Prostate gland (tissue), 2 donors: ENCODE measurements around the gene LIN37. TPM values are rescaled to one million over a fixed set of nuclear protein-coding genes. Genes with fewer than 3 reads are reported as not detected.

Experiments
- DNase-seq: peaks from one replicate; pipeline ENCODE4 v3.0.0-alpha.2; 2019; ENCODE audit warnings: low spot score
- H3K27ac ChIP-seq, 2 donors: fragments of 200-600 bp; sonication (generic); 2 replicates each; pipeline ENCODE4 v1.5.1; 2017 to 2019
- H3K27me3 ChIP-seq: fragments of 200-600 bp; sonication (generic); replicated peaks from 2 replicates; pipeline ENCODE4 v1.5.1; 2019; ENCODE audit not compliant: insufficient read depth
- H3K36me3 ChIP-seq, 2 donors: fragments of 200-600 bp; sonication (generic); 1 replicate in 1 of 2; 2 replicates in 1 of 2; pipeline versions ENCODE4 v1.5.1 to v1.8.1; 2017 to 2019
- H3K4me1 ChIP-seq: fragments of 200-600 bp; sonication (generic); replicated peaks from 2 replicates; pipeline ENCODE4 v1.5.1; 2019
- H3K4me3 ChIP-seq, 2 donors: fragments of 200-600 bp; sonication (generic); 2 replicates each; pipeline ENCODE4 v1.5.1; 2017 to 2019
- H3K9me3 ChIP-seq: fragments of 200-600 bp; sonication (generic); 2 replicates; pipeline ENCODE4 v1.5.1; 2017
- CTCF ChIP-seq, 4 experiments: fragments of 200-600 bp in 2 of 4; fragments of 450-650 bp in 2 of 4; sonication (generic) in 2 of 4; IDR thresholded peaks; 1 replicate in 3 of 4; 2 replicates in 1 of 4; pipeline ENCODE4 v1.5.1; 2016 to 2019; ENCODE audit warnings: antibody characterized with exemption in 4 of 4, mild to moderate bottlenecking in 2 of 4, moderate library complexity in 2 of 4
- POLR2A ChIP-seq: fragments of 450-650 bp; IDR thresholded peaks from one replicate; pipeline ENCODE4 v1.6.1; 2016; ENCODE audit warnings: antibody characterized with exemption, mild to moderate bottlenecking
- POLR2AphosphoS5 ChIP-seq: sonication (generic); formaldehyde crosslinking; IDR thresholded peaks from one replicate; pipeline ENCODE4 v1.6.1; 2017; ENCODE audit warnings: antibody characterized with exemption
- WGBS: methylation state at CpG from one replicate; pipeline ENCODE4 v1.1.5; 2018; 5-methylcytosine and 5-hydroxymethylcytosine counted together
- intact Hi-C: fragments of 100-400 bp; cut with DNase I; formaldehyde crosslinking; loops from one replicate; pipeline ENCODE4 v1.14.2; 2022
- total RNA-seq, 2 donors: library from RNA; depleted of rRNA; stranded (reverse); fragments of >200 nt; gene quantifications; one replicate each; pipeline ENCODE4 v1.1.0, GENCODE V29; 2016

LIN37 gene
- total RNA-seq, 2 donors from 2014 or later, result 4.2 to 13.0 TPM

- DNase-seq, result no peak
- intact Hi-C loops, result no loop called here
- Histone ChIP-seq H3K27me3 (no peaks in the 10 kb centered on the region), H3K36me3 (no peaks in the 10 kb centered on the region), H3K9me3 (no peaks in the 10 kb centered on the region), H3K4me1 (no peaks in the 10 kb centered on the region), H3K27ac (no peak overlapping the region), H3K4me3 (no peak overlapping the region)
- no peak for TF ChIP-seq CTCF (IDR thresholded peaks at IDR 0.05)
- no peak for TF ChIP-seq POLR2A
- TF ChIP-seq POLR2AphosphoS5, result no peak
- WGBS, result 91% methylated on average over 16 of the region's 16 CpGs
Measured at GRCh38 chr19:35780058-35780457, 31.7 kb downstream of the LIN37 start.

- no peak for TF ChIP-seq POLR2AphosphoS5
- no peak for TF ChIP-seq CTCF (IDR thresholded peaks at IDR 0.05)
- no peaks in the 10 kb centered on the region for H3K4me1 ChIP-seq
- WGBS, result 95% methylated on average over 20 of the region's 20 CpGs
- H3K36me3 ChIP-seq, result no peaks in the 10 kb centered on the region
- intact Hi-C loops, result no loop called here
- no peak for DNase-seq
- no peak overlapping the region for H3K27ac ChIP-seq
- no peaks in the 10 kb centered on the region for H3K9me3 ChIP-seq
- no peak overlapping the region for H3K4me3 ChIP-seq
- no peaks in the 10 kb centered on the region for H3K27me3 ChIP-seq
Measured at GRCh38 chr19:35780717-35781116, 32.3 kb downstream of the LIN37 start.

- Histone ChIP-seq H3K4me3 (no peak overlapping the region), H3K36me3 (no peaks in the 10 kb centered on the region), H3K4me1 (no peaks in the 10 kb centered on the region), H3K9me3 (no peaks in the 10 kb centered on the region), H3K27ac (no peak overlapping the region), H3K27me3 (no peaks in the 10 kb centered on the region)
- intact Hi-C loops, result no loop called here
- TF ChIP-seq POLR2A, result no peak
- TF ChIP-seq CTCF (IDR thresholded peaks at IDR 0.05), result no peak
- TF ChIP-seq POLR2AphosphoS5, result no peak
- DNase-seq, result no peak
- 73% methylated on average over 9 of the region's 9 CpGs for WGBS
Measured at GRCh38 chr19:35781650-35782049, 33.3 kb downstream of the LIN37 start.

- intact Hi-C loops, result no loop called here
- H3K36me3 ChIP-seq, result no peaks in the 10 kb centered on the region
- WGBS, result 93% methylated on average over 12 of the region's 12 CpGs
Measured at GRCh38 chr19:35782589-35782988, 34.2 kb downstream of the LIN37 start.

More at GRCh38 chr19:35782589-35782988, 34.2 kb downstream of the LIN37 start:
- no peaks in the 10 kb centered on the region for H3K27me3 ChIP-seq
- DNase-seq, result no peak
- H3K4me3 ChIP-seq, result no peak overlapping the region
- TF ChIP-seq CTCF (IDR thresholded peaks at IDR 0.05) (no peak), POLR2AphosphoS5 (no peak), POLR2A (no peak)
- H3K27ac ChIP-seq, result no peak overlapping the region
- no peaks in the 10 kb centered on the region for H3K9me3 ChIP-seq
- no peaks in the 10 kb centered on the region for H3K4me1 ChIP-seq
